IMR-90 (cell line): ENCODE data around the gene SLC38A5. TPM values are rescaled to one million over a fixed set of nuclear protein-coding genes. Genes with fewer than 3 reads are reported as not detected.

Experiments used
- ATAC-seq: fragments of 200-7000 bp; cut with Tn5 transposase; 2 replicates; pipeline ENCODE4 v1.9.1; 2020; ENCODE audit warnings: low read depth, mild to moderate bottlenecking, moderate library complexity
- BruUV-seq: library from RNA; stranded (reverse); fragments of 400-500 nt; replicated peaks from 2 replicates; lab custom pipeline; 2021; lab: Mats Ljungman, UMichigan
- CTCF ChIA-PET: fragments of 300-600 bp; formaldehyde crosslinking; extraction: SDS; loops from one replicate; lab custom pipeline; 2021; ENCODE audit warnings: antibody characterized with exemption; lab: Yijun Ruan, JAX
- POLR2A ChIA-PET: fragments of 300-600 bp; sonication (Branson Sonifier 250); formaldehyde crosslinking; loops from one replicate; lab custom pipeline; 2022; ENCODE audit warnings: antibody characterized with exemption; ENCODE audit not compliant: unreplicated experiment; lab: Charles Lee
- DNase-seq: peaks from one replicate; pipeline ENCODE4 v3.0.0; 2013
- H2AFZ ChIP-seq: replicated peaks from 2 replicates; pipeline ENCODE3; 2013; ENCODE audit warnings: low read length, mild to moderate bottlenecking; ENCODE audit not compliant: poor library complexity
- H2AK5ac ChIP-seq: 2 replicates; pipeline ENCODE4 v1.6.1; 2013; ENCODE audit warnings: low read depth, low read length, inconsistent platforms
- H2AK9ac ChIP-seq: replicated peaks from 2 replicates; pipeline ENCODE3; 2013; ENCODE audit warnings: mild to moderate bottlenecking, low read depth, low read length, moderate library complexity; ENCODE audit not compliant: poor library complexity
- H2BK120ac ChIP-seq: 2 replicates; pipeline ENCODE4 v1.6.1; 2013; ENCODE audit warnings: low read depth, low read length, inconsistent platforms
- H2BK15ac ChIP-seq: 3 replicates; pipeline ENCODE4 v1.6.1; 2013; ENCODE audit warnings: low read depth, low read length, inconsistent platforms
- H2BK20ac ChIP-seq: 2 replicates; pipeline ENCODE4 v1.6.1; 2013; ENCODE audit warnings: low read depth, mild to moderate bottlenecking, inconsistent platforms, low read length, moderate library complexity
- H2BK5ac ChIP-seq: 2 replicates; pipeline ENCODE4 v1.6.1; 2013; ENCODE audit warnings: mild to moderate bottlenecking, low read depth, low read length, inconsistent platforms; ENCODE audit not compliant: poor library complexity, severe bottlenecking
- H3K14ac ChIP-seq: replicated peaks from 2 replicates; pipeline ENCODE4 v1.6.1; 2013; ENCODE audit warnings: low read depth, low read length, inconsistent platforms
- H3K18ac ChIP-seq: 2 replicates; pipeline ENCODE4 v1.6.1; 2013; ENCODE audit warnings: low read depth, low read length, control low read depth
- H3K23ac ChIP-seq: 2 replicates; pipeline ENCODE4 v1.6.1; 2013; ENCODE audit warnings: low read depth, low read length, inconsistent platforms
- H3K27ac ChIP-seq: 2 replicates; pipeline ENCODE4 v1.5.1; 2013; ENCODE audit warnings: mild to moderate bottlenecking, control low read depth, low read length; ENCODE audit not compliant: insufficient read depth
- H3K27me3 ChIP-seq: 2 replicates; pipeline ENCODE4 v1.6.1; 2013; ENCODE audit warnings: low read length; ENCODE audit not compliant: control insufficient read depth, insufficient read depth
- H3K36me3 ChIP-seq: 2 replicates; pipeline ENCODE4 v1.6.1; 2013; ENCODE audit warnings: low read length, mixed read lengths; ENCODE audit not compliant: control insufficient read depth, insufficient read depth
- H3K4ac ChIP-seq: 2 replicates; pipeline ENCODE4 v1.6.1; 2013; ENCODE audit warnings: low read depth, low read length, inconsistent platforms
- H3K4me1 ChIP-seq: 2 replicates; pipeline ENCODE4 v1.6.1; 2013; ENCODE audit warnings: low read length, mixed read lengths; ENCODE audit not compliant: control insufficient read depth, insufficient read depth
- H3K4me2 ChIP-seq: 2 replicates; pipeline ENCODE4 v1.6.1; 2013; ENCODE audit warnings: low read depth, mild to moderate bottlenecking, control low read depth, low read length, moderate library complexity
- H3K4me3 ChIP-seq: 2 replicates; pipeline ENCODE4 v1.5.1; 2013; ENCODE audit warnings: low read depth, mild to moderate bottlenecking, control low read depth, low read length, moderate library complexity; ENCODE audit not compliant: insufficient read depth
- H3K56ac ChIP-seq: 2 replicates; pipeline ENCODE4 v1.6.1; 2013; ENCODE audit warnings: low read length, inconsistent platforms; ENCODE audit not compliant: insufficient read depth; ENCODE audit errors: extremely low read depth
- H3K79me1 ChIP-seq, 2 experiments: 2 replicates each; pipeline ENCODE4 v1.6.1; 2013; ENCODE audit warnings: low read length in 2 of 2, inconsistent platforms in 1 of 2, low read depth in 1 of 2
- H3K9ac ChIP-seq: 2 replicates; pipeline ENCODE4 v1.6.1; 2013; ENCODE audit warnings: low read depth, low read length, control low read depth
- H3K9me1 ChIP-seq: 2 replicates; pipeline ENCODE4 v1.6.1; 2013; ENCODE audit warnings: low read length, inconsistent platforms; ENCODE audit not compliant: insufficient read depth
- H3K9me3 ChIP-seq: 2 replicates; pipeline ENCODE4 v1.6.1; 2013; ENCODE audit warnings: low read length; ENCODE audit not compliant: control insufficient read depth, insufficient read depth
- H4K20me1 ChIP-seq: 2 replicates; pipeline ENCODE4 v1.6.1; 2013; ENCODE audit warnings: low read length, inconsistent platforms; ENCODE audit not compliant: insufficient read depth
- H4K5ac ChIP-seq: 2 replicates; pipeline ENCODE4 v1.6.1; 2013; ENCODE audit warnings: mild to moderate bottlenecking, low read depth, low read length, control low read depth
- H4K8ac ChIP-seq, 2 experiments: 2 replicates each; pipeline ENCODE4 v1.6.1; 2013; ENCODE audit warnings: low read depth in 2 of 2, low read length in 2 of 2, control low read depth in 1 of 2, inconsistent platforms in 1 of 2
- H4K91ac ChIP-seq: 2 replicates; pipeline ENCODE4 v1.6.1; 2013; ENCODE audit warnings: low read depth, low read length, inconsistent platforms; ENCODE audit not compliant: insufficient read depth
- MAZ ChIP-seq: IDR thresholded peaks from 2 replicates; pipeline ENCODE4 v1.6.1; 2012; ENCODE audit warnings: low read depth, mild to moderate bottlenecking, low read length, improper control_type of control experiment, moderate library complexity, borderline replicate concordance
- MXI1 ChIP-seq: IDR thresholded peaks from 2 replicates; pipeline ENCODE4 v1.6.1; 2012; ENCODE audit warnings: low read depth, mild to moderate bottlenecking, low read length, moderate library complexity, borderline replicate concordance
- WGBS, 2 experiments: methylation state at CpG; one replicate each; pipeline versions ENCODE4 v1.1.5 to v1.1.7; 2013; ENCODE audit warnings: missing lambda C conversion rate in 2 of 2; ENCODE audit not compliant: insufficient read length in 1 of 2; ENCODE audit errors: extremely low coverage in 2 of 2; 5-methylcytosine and 5-hydroxymethylcytosine counted together
- dilution Hi-C: fragments of 300-500 bp; cut with HindIII; formaldehyde crosslinking; loops from one replicate; pipeline ENCODE4 v1.14.3; 2018; ENCODE audit warnings: low sequenced_read_pairs; ENCODE audit not compliant: unreplicated experiment
- in situ Hi-C: fragments of 300-500 bp; cut with MboI; formaldehyde crosslinking; loops from 3 replicates; pipeline ENCODE4 v1.14.3; 2019; ENCODE audit warnings: low sequenced_read_pairs, inconsistent platforms, mixed read lengths
- intact Hi-C: fragments of 100-400 bp; cut with micrococcal nuclease; formaldehyde crosslinking; loops from 2 replicates; pipeline ENCODE4 v1.10.0; 2022
- polyA plus RNA-seq, 3 experiments: library from polyadenylated mRNA; depleted of rRNA; stranded (reverse); fragments of >200 nt; gene quantifications; 2 replicates each; pipeline ENCODE4 v1.2.3, GENCODE V29; 2012; ENCODE audit warnings: low replicate concordance in 1 of 3
- total RNA-seq: library from RNA; depleted of rRNA; stranded (reverse); fragments of >200 nt; gene quantifications from 2 replicates; pipeline ENCODE4 v1.2.3, GENCODE V29; 2012
- TF ChIP-seq, protein P1 (sequence below): conservative IDR thresholded peaks from 2 replicates; pipeline ENCODE4 v1.5.1; 2012; ENCODE audit warnings: mild to moderate bottlenecking, low read depth, low read length, improper control_type of control experiment

SLC38A5 gene
- total and polyA plus RNA-seq, 2 of the 4 experiments (the other 2 are of a cell fraction): 12.2 to 20.4 TPM

DNA sequence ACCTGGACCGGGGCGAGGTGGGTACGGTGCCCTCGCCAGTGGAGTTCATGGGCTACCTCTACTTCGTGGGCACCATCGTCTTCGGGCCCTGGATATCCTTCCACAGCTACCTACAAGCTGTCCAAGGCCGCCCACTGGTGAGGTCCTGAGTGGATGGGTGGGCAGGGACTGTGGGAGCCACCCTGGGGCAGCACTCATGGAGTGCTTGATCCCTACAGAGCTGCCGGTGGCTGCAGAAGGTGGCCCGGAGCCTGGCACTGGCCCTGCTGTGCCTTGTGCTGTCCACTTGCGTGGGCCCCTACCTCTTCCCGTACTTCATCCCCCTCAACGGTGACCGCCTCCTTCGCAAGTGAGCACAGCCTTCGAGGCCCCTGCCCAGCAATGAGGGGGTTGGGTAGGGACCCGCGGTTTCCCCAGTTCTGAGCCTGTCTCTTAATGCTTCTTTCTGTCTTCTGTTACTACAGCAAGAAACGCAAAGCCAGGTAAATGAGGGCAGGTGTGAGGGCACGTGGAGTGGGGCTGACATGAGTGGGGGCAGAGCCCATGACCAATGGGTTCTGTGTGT is 42.4 kb upstream of the SLC38A5 start:
- dilution Hi-C loops: no loop called here

More for the DNA sequence above, 42.4 kb upstream of the SLC38A5 start:
- Histone ChIP-seq H3K18ac (no peak overlapping the region), H3K9me1 (no peaks in the 10 kb centered on the region), H4K5ac (no peak overlapping the region), H4K8ac (no peak overlapping the region), H3K79me1 (peaks cover 6 to 12% of the 10 kb centered on the region in 2 experiments; a peak in 3 of 4 replicates), H2BK5ac (no peak overlapping the region), H2AFZ (no peak overlapping the region), H2BK20ac (no peak overlapping the region), H2BK15ac (no peak overlapping the region), H3K4me2 (no peak overlapping the region), H2BK120ac (no peak overlapping the region), H3K14ac (no peak overlapping the region), H3K4me1 (no peaks in the 10 kb centered on the region), H3K56ac (no peak overlapping the region), H4K20me1 (no peaks in the 10 kb centered on the region), H3K9me3 (no peaks in the 10 kb centered on the region; the same call in 1 of the 2 replicates), H3K27me3 (no peaks in the 10 kb centered on the region), H3K9ac (no peak overlapping the region), H3K4ac (no peak overlapping the region), H2AK9ac (peak overlapping the region; percentile 32), H3K4me3 (no peak overlapping the region), H2AK5ac (no peak overlapping the region), H3K36me3 (peaks cover 3% of the 10 kb centered on the region), H3K27ac (no peak overlapping the region), H3K23ac (no peak overlapping the region), H4K91ac (no peak overlapping the region)
- POLR2A ChIA-PET: no interaction called here
- WGBS, 2 experiments: 100% methylated on average over 1 of the region's 20 CpGs; no CpG with 5 or more reads in 1 of the 2 experiments
- TF ChIP-seq MXI1: no peak
- no peak for TF ChIP-seq MAZ
- TF ChIP-seq, protein P1, sequence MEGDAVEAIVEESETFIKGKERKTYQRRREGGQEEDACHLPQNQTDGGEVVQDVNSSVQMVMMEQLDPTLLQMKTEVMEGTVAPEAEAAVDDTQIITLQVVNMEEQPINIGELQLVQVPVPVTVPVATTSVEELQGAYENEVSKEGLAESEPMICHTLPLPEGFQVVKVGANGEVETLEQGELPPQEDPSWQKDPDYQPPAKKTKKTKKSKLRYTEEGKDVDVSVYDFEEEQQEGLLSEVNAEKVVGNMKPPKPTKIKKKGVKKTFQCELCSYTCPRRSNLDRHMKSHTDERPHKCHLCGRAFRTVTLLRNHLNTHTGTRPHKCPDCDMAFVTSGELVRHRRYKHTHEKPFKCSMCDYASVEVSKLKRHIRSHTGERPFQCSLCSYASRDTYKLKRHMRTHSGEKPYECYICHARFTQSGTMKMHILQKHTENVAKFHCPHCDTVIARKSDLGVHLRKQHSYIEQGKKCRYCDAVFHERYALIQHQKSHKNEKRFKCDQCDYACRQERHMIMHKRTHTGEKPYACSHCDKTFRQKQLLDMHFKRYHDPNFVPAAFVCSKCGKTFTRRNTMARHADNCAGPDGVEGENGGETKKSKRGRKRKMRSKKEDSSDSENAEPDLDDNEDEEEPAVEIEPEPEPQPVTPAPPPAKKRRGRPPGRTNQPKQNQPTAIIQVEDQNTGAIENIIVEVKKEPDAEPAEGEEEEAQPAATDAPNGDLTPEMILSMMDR: no peak
- BruUV-seq: no TSS peak
- intact Hi-C loops: no loop called here
- in situ Hi-C loops: no loop called here
- DNase-seq (no peak), ATAC-seq (no peak)
- CTCF ChIA-PET: no interaction called here
